Myocyte (in vitro differentiated cells): ENCODE results near the gene SSH2. TPM values are rescaled to one million over a fixed set of nuclear protein-coding genes. Genes with fewer than 3 reads are reported as not detected.
A peak's percentile ranks its signal among the peaks of the same experiment; 100 is the strongest.

Experiments
- DNase-seq: peaks from one replicate; pipeline ENCODE4 v3.0.0-alpha.2; 2012; ENCODE audit warnings: low read depth
- total RNA-seq: library from RNA; depleted of rRNA; stranded (reverse); fragments of >200 nt; gene quantifications from 2 replicates; pipeline ENCODE4 v1.2.3, GENCODE V29; 2014

The SSH2 gene
- total RNA-seq, 1 donor from 2014 or later: 26.7 TPM

- no peak for DNase-seq
Observed at GRCh38 chr17:29715680-29716079, 214.3 kb downstream of the SSH2 start.

- no peak for DNase-seq
Observed at GRCh38 chr17:29714146-29714545, 215.9 kb downstream of the SSH2 start.

- no peak for DNase-seq
Observed at GRCh38 chr17:29713626-29714025, 216.4 kb downstream of the SSH2 start.

- DNase-seq: no peak
Observed at GRCh38 chr17:29711588-29712385, 218.2 kb downstream of the SSH2 start.

- DNase-seq: no peak
Observed at GRCh38 chr17:29710891-29711418, 219.1 kb downstream of the SSH2 start.

- no peak for DNase-seq
Observed at GRCh38 chr17:29710520-29710884, 219.5 kb downstream of the SSH2 start.

GRCh38 chr17:29709866-29710519, 220.0 kb downstream of the SSH2 start:
- DNase-seq: no peak

- no peak for DNase-seq
Observed at GRCh38 chr17:29707212-29707571, 222.8 kb downstream of the SSH2 start.

- no peak for DNase-seq
Observed at GRCh38 chr17:29706045-29706431, 224.0 kb downstream of the SSH2 start.

- DNase-seq: no peak
Observed at GRCh38 chr17:29705386-29705785, 224.6 kb downstream of the SSH2 start.

- peak; percentile 67 for DNase-seq
Observed at GRCh38 chr17:29699283-29699682, 230.7 kb downstream of the SSH2 start.

GRCh38 chr17:29698837-29699236, 231.2 kb downstream of the SSH2 start:
- DNase-seq: peak; percentile 27

- DNase-seq: peak; percentile 43
Observed at GRCh38 chr17:29698019-29698777, 231.8 kb downstream of the SSH2 start.

- no peak for DNase-seq
Observed at GRCh38 chr17:29697371-29697770, 232.7 kb downstream of the SSH2 start.

- DNase-seq: no peak
Observed at GRCh38 chr17:29694918-29695563, 235.0 kb downstream of the SSH2 start.

- no peak for DNase-seq
Observed at GRCh38 chr17:29693751-29694150, 236.3 kb downstream of the SSH2 start.

- no peak for DNase-seq
Observed at GRCh38 chr17:29687596-29687995, 242.4 kb downstream of the SSH2 start.

- DNase-seq: no peak
Observed at GRCh38 chr17:29686993-29687590, 242.9 kb downstream of the SSH2 start.

GRCh38 chr17:29683481-29683880, 246.5 kb downstream of the SSH2 start:
- DNase-seq: no peak

- DNase-seq: no peak
Observed at GRCh38 chr17:29682987-29683386, 247.0 kb downstream of the SSH2 start.

GRCh38 chr17:29682054-29682453, 248.0 kb downstream of the SSH2 start:
- DNase-seq: no peak
